K562 (cell line): ENCODE results near the gene ZNF330. TPM values are rescaled to one million over a fixed set of nuclear protein-coding genes. Genes with fewer than 3 reads are reported as not detected.

Experiments used
- CBFB ChIP-seq: sonication (generic); formaldehyde crosslinking; IDR thresholded peaks from 2 replicates; pipeline ENCODE4 v1.4.0; 2020; ENCODE audit warnings: mild to moderate bottlenecking, missing genetic modification reagents
- CC2D1A ChIP-seq: fragments of 450-650 bp; IDR thresholded peaks from 2 replicates; pipeline ENCODE4 v1.6.1; 2017; ENCODE audit warnings: mild to moderate bottlenecking
- CUX1 ChIP-seq: fragments of 200-800 bp; sonication (Bioruptor generic); IDR thresholded peaks from 2 replicates; pipeline ENCODE4 v1.6.1; 2016; ENCODE audit warnings: missing genetic modification characterization, missing compliant biosample characterization
- FIP1L1 ChIP-seq: fragments of 200-400 bp; formaldehyde crosslinking; IDR thresholded peaks from 2 replicates; pipeline ENCODE4 v1.6.1; 2018; ENCODE audit warnings: mild to moderate bottlenecking, low read depth, low read length; ENCODE audit not compliant: poor library complexity, severe bottlenecking
- FOXK2 ChIP-seq, 2 experiments: fragments of 450-650 bp; IDR thresholded peaks in 1 of 2; conservative IDR thresholded peaks in 1 of 2; 2 replicates each; pipeline ENCODE4 v1.6.1; 2016; ENCODE audit warnings: low read depth in 2 of 2, mild to moderate bottlenecking in 1 of 2
- HDGF ChIP-seq: fragments of 450-650 bp; IDR thresholded peaks from 2 replicates; pipeline ENCODE4 v1.6.1; 2016
- NFIC ChIP-seq: fragments of 450-650 bp; IDR thresholded peaks from 2 replicates; pipeline ENCODE4 v1.6.1; 2017; ENCODE audit warnings: mild to moderate bottlenecking, inconsistent platforms
- TAF7 ChIP-seq: fragments of 450-650 bp; IDR thresholded peaks from 2 replicates; pipeline ENCODE4 v1.6.1; 2016; ENCODE audit warnings: missing genetic modification characterization, missing compliant biosample characterization
- ZBTB43 ChIP-seq: sonication (generic); formaldehyde crosslinking; IDR thresholded peaks from 2 replicates; pipeline ENCODE4 v1.8.0; 2023; ENCODE audit warnings: mild to moderate bottlenecking, missing genetic modification reagents
- ZBTB49 ChIP-seq: sonication (generic); formaldehyde crosslinking; IDR thresholded peaks from 2 replicates; pipeline ENCODE4 v1.8.0; 2022; ENCODE audit warnings: missing genetic modification reagents, mild to moderate bottlenecking, borderline replicate concordance
- ZFP30 ChIP-seq: fragments of 250-450 bp; sonication (Bioruptor Pico); IDR thresholded peaks from 2 replicates; pipeline ENCODE4 v1.8.0; 2022; ENCODE audit warnings: moderate library complexity, mild to moderate bottlenecking, inconsistent platforms, borderline replicate concordance
- ZNF507 ChIP-seq: conservative IDR thresholded peaks from 2 replicates; pipeline ENCODE4 v1.6.1; 2017; ENCODE audit warnings: missing genetic modification characterization, missing compliant biosample characterization
- polyA plus RNA-seq, 8 experiments: library from polyadenylated mRNA; depleted of rRNA in 4 of 8; stranded (reverse) in 5 of 8; unstranded in 3 of 8; fragments of >200 nt; fragmentation: Nextera tagmentation in 2 of 8; fragmentation: Illumina TruSeq in 1 of 8; extraction: Ambion mirVana in 2 of 8; extraction: Trizol in 1 of 8; gene quantifications; 2 replicates each; pipeline versions ENCODE4 v1.2.1 to v1.2.3, GENCODE V29; 2011 to 2014; ENCODE audit warnings: inconsistent platforms in 1 of 8, missing spikeins in 1 of 8
- total RNA-seq, 7 experiments: library from RNA; depleted of rRNA in 6 of 7; stranded (reverse); fragments of >200 nt in 6 of 7; fragmentation: Illumina TruSeq in 2 of 7; extraction: Trizol in 2 of 7; gene quantifications; 2 replicates each; pipeline versions ENCODE4 v1.2.1 to v1.2.3, GENCODE V29; 2011 to 2021; ENCODE audit warnings: low replicate concordance in 1 of 7

ZNF330 gene
- total and polyA plus RNA-seq, 9 of the 15 experiments (the other 6 are each of a cell fraction or from before 2014, with no cell fraction given): 70.0 to 115 (median 92.0) TPM

- TF ChIP-seq CUX1: no peak
- no peak for TF ChIP-seq CBFB (CRISPR knock-in tag)
- TF ChIP-seq HDGF: no peak
- TF ChIP-seq TAF7 (tag): no peak
- TF ChIP-seq CC2D1A: no peak
- TF ChIP-seq ZBTB49: no peak
- TF ChIP-seq ZBTB43 (CRISPR knock-in tag): no peak
- no peak for TF ChIP-seq FOXK2 (conservative IDR thresholded peaks at IDR 0.05 in 1 of 2, IDR thresholded peaks at IDR 0.05 in 1 of 2; ENCODE audit: low read depth in 2 of 2)
- no peak for TF ChIP-seq ZFP30 (CRISPR knock-in tag)
- no peak for TF ChIP-seq FIP1L1
- no peak for TF ChIP-seq NFIC
- TF ChIP-seq ZNF507 (tag): no peak
Observed at GRCh38 chr4:141283152-141283551, 62.5 kb downstream of the ZNF330 start (continued).
